Activated T-cell treated with anti-CD3 and anti-CD28 coated beads for 48 hours (primary cell): ENCODE results near the gene SCD5.

Experiments used
- DNase-seq: peaks from one replicate; pipeline ENCODE4 v3.0.0-alpha.2; 2020; ENCODE audit warnings: low read depth

The SCD5 gene

GRCh38 chr4:82691431-82691830 is 107.2 kb downstream of the SCD5 start:
- no peak for DNase-seq

GRCh38 chr4:82688091-82688795 is 110.4 kb downstream of the SCD5 start:
- no peak for DNase-seq

GRCh38 chr4:82687531-82687930 is 111.1 kb downstream of the SCD5 start:
- no peak for DNase-seq

GRCh38 chr4:82681754-82682153 is 116.8 kb downstream of the SCD5 start:
- no peak for DNase-seq

DNA sequence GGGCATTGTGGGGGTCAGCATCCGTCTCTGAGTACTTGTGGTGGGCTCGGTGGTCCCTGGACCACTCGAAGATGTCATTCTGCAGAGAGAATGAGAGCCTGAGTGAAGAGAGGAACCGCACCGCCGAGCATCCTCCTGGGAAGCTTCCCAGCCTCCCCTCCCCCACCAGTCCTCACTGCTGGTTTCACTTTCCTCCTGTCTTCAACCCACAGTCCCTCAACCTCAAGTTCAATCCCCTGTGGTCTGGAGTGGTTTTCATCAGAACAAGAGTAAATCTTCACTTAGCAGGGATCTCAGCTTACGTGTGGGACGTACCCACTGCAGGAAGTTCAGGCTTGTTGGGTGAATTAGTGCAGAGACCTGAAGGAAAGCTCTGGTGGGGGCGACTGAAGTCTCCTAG is 117.8 kb downstream of the SCD5 start:
- DNase-seq = no peak

DNA sequence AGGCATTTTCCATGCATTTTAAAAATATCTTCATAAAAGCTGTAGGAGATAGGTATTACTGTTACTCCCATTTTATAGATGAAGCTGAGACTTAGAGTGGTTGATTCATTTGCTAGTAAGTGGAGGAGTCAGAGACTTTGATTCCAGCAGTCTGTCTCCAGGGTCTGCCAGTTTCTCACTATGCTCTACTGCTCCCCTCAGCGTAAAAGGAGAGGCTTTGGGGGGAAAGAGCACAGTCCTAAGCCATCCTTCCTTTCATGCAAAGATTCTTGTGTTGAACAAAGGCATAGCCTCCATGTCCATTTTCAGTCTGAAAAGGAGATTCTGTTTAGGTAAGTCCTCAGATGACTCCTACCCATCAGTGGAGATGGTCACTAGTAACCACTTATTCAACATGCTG is 119.1 kb downstream of the SCD5 start:
- no peak for DNase-seq

- no peak for DNase-seq
These were observed 120.5 kb downstream of the SCD5 start for GRCh38 chr4:82678051-82678450.

DNA sequence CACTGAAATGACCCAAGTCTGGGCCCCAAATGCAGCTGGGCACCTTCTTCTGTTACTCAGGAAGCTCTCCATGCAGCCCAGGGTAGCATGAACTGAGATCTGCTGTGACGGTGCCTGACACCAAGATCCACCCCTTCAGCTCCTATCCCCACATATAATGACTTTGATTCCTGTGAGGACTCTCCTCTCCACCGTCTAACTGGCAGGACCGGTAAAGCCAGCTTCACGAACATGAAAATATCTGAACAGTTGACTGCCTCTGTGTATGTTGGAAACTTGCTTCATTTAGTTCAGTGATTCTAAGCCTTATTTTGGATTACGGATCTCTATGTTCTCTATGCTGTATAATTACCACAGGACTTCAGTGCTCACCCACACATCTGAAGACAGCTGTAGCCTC is 121.3 kb downstream of the SCD5 start:
- no peak for DNase-seq

DNA sequence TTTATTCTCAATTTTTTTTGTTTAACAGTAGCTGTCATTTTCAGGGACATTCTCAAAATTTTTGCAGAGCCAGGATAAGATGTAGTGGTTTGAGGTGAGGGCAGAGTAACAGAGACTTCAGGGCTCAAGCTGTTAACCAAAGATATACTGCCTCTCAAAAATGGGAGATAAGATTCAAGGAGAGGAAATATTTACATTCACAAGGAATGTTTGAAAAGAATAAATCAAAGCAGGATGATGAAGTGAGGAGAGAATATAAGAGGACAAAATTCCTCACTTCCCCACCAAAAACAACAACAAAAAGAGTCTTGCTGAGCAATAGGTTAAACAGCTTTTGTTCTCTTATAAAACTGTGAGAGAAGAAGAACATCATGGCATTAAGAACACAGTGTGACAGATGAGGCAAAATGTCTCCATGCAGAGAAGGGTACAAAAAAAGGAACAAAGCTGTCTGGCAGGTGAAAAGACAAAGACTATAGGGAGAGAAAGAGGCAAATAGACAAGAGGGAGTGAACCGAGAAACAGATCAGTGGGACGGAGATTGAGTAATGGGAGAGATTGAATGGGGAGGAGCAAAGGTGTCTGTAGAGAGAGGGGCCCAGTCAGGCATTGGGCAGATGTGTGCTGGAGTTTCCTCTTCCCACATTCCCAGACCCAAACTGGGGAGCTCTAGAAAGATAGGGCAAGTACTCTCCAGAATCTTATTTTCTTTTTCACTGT is 130.7 kb downstream of the SCD5 start:
- no peak for DNase-seq

- DNase-seq = no peak
These were observed 131.5 kb downstream of the SCD5 start for GRCh38 chr4:82666970-82667665.

GRCh38 chr4:82661181-82661992 is 137.2 kb downstream of the SCD5 start:
- no peak for DNase-seq

DNA sequence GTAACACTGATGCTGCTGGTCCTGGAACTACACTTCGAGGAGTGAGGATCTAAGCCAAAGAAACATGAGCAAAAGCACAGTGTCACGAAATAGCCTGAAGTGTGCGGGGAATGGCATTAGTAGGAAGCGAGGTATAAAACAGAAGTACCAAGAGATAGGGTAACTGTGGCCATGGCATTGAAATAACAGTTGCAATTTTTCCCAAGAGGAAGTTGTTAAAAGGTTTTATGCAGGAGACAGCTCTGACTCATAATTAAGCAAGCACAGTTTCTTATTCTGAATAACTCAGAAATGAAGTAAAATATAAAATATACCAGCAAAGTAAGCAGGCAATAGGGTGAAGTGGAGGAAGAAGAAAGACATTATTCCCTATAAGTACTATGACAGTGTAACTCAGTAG is 146.5 kb downstream of the SCD5 start:
- DNase-seq = no peak

DNA sequence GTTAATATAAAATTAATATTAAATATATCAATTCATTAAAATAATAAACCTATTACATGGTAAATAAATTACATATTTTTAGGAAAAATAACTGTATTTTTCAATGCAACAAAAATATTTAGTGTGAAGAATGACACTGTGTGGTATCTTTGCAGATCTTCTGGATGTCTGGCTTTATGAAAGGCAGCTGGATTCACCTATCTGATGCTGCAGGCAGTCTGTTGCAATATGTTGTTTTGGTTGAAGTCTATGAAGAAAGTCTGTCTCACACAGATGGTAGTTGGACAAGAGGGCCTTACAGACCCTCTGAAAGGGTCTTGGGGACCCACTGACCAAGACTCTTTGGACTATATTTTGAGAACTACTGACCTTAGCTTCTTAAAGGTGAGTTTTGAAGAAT is 147.7 kb downstream of the SCD5 start:
- DNase-seq = no peak

GRCh38 chr4:82648356-82648755 is 150.2 kb downstream of the SCD5 start:
- DNase-seq = no peak

DNA sequence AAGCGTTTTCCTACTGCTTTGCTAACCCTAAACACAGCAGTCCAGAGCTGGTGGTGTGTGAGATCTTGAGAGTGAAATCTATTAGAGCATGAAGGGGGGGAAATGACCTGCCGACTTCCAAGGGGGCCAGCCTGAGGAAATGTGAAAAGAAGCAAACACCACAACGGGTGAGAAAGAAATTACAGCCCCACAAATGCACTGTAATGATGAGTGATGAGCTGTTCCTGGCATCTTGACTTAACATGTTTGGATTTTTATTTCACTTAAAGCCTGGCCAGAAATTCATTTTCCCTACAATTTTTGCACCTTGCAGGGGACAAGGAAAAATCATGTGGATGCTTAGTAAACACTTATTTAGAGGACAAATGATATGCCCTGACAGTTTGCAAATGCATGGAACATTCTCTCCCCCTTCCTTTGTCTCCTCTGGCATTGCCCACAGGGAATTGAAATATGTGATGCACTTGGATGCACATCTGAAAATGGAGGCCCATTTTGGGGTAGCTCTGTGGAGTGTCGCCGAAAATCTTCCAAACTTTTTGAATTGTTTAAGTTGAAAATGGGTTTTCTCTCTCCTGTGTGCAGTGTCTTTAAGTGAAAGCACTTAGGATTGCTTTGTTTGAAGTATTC is 152.5 kb downstream of the SCD5 start:
- no peak for DNase-seq

- DNase-seq = no peak
These were observed 153.9 kb downstream of the SCD5 start for GRCh38 chr4:82644734-82645126.

DNA sequence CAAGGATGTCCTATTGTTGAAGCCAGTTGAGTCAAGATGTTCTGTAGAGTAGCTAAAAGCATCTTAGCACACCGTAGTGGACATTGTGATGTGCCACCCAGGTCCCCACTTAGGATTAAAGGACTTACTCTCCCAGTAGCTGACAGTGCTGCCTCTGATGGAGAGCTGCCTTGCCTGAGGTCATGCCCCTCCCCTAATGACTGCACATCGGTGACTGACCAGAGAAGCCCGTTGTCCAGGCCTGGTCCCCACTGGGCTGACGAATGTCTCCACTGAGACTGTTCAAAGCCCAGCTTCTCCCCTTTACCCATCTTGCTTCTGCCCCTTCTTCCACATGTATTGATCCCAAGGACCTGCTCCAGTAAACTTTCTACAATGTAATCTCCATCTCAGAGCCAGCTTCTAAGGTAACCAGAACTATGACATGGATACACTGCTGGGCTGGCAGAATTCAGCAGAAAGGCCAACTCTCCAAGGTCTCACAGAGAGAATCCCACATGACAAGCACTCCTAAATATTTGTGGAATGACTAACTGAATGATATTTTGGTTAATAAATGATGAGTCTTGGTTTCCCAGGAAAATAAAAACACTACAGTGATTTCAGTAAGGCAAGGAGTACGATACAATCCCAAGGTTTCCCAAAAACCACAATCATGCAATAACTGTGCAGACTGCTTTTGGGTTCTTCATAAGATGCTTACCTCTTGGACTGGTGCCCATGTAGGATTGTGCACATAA is 154.4 kb downstream of the SCD5 start:
- no peak for DNase-seq

- no peak for DNase-seq
These were observed 156.3 kb downstream of the SCD5 start for GRCh38 chr4:82642331-82642730.

DNA sequence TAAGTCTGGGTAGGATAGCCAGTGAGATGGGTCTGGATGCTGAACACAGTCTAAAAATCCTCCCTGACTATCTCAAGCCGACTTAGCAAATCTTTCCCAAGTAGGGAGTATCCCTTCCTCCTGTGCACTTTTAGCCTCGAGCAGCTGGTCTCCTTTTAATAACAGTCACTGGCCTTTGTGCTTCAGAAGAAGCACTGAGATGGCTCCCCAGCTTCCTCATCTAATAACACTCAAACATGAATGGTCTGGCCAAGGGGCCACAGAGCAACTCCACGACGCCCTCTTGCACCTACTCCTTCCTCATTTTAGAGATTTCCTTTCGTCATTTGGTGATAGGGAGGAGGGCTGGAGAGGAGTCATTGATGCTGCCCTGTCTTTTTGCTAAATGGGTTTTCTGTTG is 158.1 kb downstream of the SCD5 start:
- no peak for DNase-seq

- no peak for DNase-seq
These were observed 158.6 kb downstream of the SCD5 start for GRCh38 chr4:82639971-82640370.

DNA sequence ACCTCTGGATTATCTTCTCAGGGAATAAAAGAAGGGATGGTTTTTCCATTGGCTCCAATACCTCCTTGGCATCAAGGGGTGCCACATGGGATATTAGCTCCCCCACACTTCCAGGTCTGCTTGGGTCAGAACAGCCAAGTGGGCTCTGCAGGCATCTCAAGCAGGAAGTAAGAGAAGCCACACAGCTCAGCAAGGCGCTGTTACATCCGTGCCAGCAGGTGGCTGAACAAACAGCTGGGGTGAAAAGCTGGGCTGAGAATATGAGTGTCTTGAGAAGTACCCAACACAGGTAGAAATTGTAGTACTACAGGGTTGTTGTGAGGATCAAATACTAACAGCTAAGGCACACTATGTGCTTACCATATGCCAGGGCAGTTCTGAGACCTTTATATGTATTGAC is 160.1 kb downstream of the SCD5 start:
- DNase-seq = no peak
